Inflammatory macrophage (primary cell): ENCODE measurements around the gene TMEM176B.

ENCODE experiments used
- DNase-seq, 2 donors: peaks; one replicate each; pipeline ENCODE4 v3.0.0-alpha.2; 2020 to 2022

TMEM176B gene

GRCh38 chr7:150746921-150747320, 53.2 kb downstream of the TMEM176B start:
- no peak for DNase-seq

GRCh38 chr7:150745876-150746275, 54.3 kb downstream of the TMEM176B start:
- DNase-seq, result no peak

- no peak for DNase-seq
Observed at GRCh38 chr7:150745086-150745485, 55.1 kb downstream of the TMEM176B start.

- no peak for DNase-seq
Observed at GRCh38 chr7:150744041-150744656, 56.0 kb downstream of the TMEM176B start.

GRCh38 chr7:150742286-150742968, 57.7 kb downstream of the TMEM176B start:
- no peak for DNase-seq
